HG03457 (cell line): Measurements from ENCODE around the gene PLLP.
"Not testable (repeated sequence)": the region's sequence is repeated elsewhere in the genome, so short reads cannot be mapped to it uniquely, and the experiment has no call there.

Source experiments
- ATAC-seq: cut with Tn5 transposase; IDR thresholded peaks from one replicate; pipeline ENCODE4 v1.9.1; 2021; ENCODE audit warnings: moderate number of reproducible peaks; ENCODE audit not compliant: unreplicated experiment

The PLLP gene

DNA sequence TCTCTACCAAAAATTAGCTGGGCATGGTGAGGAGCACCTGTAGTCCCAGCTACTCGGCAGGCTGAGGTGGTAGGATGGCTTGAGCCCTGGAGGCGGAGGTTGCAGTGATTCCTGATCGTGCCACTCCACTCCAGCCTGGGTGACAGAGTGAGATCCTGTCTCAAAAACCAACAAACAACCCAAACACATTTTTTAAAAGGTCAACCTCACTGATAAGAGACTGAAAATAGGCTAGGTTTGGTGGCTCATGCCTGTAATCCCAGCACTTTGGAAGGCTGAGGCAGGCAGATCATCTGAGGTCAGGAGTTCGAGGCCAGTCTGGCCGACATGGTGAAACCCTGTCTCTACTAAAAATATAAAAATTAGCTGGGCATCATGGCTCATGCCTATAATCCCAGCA, 8.5 kb downstream of the PLLP start:
- not testable (repeated sequence) for ATAC-seq

DNA sequence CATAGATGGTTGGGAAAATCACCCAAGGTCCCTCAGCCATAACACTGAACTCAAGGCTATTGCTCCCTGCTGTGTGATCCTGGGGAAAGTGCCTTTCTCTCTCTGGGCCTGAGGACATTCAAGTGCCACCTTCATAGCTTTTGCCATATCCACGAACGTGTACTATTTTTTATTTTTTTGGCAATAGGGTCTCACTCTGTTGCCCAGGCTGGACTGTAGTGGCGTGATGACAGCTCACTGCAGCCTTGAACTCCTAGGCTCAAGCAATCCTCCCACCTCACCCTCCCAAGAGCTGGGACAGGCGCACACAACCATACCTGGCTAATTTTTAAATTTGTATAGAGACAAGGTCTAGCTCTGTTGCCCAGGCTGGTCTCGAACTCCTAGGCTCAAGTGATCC, 10.6 kb downstream of the PLLP start:
- no peak for ATAC-seq

GRCh38 chr16:57273359-57273758, 11.1 kb downstream of the PLLP start:
- no peak for ATAC-seq

- ATAC-seq, result no peak
Measured at GRCh38 chr16:57271867-57272495, 12.5 kb downstream of the PLLP start.

- ATAC-seq, result no peak
Measured at GRCh38 chr16:57271063-57271345, 13.5 kb downstream of the PLLP start.

DNA sequence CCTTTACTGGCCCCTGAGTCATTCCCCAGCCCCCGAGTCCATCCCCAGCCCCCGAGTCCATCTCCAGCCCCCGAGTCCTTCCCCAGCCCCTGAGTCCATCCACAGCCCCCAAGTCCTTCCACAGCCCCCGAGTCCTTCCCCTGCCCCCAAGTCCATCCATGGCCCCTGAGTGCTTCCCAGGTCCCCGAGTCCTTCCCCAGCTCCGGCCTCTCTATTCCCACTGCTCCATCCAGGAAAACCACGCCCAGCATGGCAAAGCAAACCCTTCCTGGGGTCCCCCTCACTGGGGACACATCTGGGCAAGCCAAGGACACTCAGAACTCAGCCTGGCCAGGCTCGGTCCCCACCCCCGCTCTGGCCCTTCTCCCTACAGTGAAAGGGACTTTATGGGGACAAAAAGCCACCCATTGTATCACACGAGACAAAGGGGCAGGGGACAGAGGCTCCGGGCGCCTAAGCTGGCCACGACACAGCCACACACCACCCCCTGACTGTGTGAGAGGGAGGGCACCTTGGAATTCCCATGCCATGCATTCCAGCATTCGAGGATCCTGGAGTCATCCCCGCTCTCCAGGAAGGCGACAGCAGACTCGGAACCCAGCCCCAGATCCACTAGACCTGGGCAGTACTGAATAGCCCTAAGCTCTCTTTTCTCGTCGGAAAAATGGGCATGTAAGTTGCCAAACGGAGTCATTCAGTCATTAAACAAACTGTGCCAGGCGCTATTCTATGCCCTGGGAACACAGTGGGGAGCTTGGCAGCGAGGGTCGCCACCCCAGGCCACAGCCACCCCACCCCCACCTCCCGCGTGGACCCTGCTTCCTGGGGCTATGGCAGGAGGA, 14.0 kb downstream of the PLLP start:
- ATAC-seq, result no peak

DNA sequence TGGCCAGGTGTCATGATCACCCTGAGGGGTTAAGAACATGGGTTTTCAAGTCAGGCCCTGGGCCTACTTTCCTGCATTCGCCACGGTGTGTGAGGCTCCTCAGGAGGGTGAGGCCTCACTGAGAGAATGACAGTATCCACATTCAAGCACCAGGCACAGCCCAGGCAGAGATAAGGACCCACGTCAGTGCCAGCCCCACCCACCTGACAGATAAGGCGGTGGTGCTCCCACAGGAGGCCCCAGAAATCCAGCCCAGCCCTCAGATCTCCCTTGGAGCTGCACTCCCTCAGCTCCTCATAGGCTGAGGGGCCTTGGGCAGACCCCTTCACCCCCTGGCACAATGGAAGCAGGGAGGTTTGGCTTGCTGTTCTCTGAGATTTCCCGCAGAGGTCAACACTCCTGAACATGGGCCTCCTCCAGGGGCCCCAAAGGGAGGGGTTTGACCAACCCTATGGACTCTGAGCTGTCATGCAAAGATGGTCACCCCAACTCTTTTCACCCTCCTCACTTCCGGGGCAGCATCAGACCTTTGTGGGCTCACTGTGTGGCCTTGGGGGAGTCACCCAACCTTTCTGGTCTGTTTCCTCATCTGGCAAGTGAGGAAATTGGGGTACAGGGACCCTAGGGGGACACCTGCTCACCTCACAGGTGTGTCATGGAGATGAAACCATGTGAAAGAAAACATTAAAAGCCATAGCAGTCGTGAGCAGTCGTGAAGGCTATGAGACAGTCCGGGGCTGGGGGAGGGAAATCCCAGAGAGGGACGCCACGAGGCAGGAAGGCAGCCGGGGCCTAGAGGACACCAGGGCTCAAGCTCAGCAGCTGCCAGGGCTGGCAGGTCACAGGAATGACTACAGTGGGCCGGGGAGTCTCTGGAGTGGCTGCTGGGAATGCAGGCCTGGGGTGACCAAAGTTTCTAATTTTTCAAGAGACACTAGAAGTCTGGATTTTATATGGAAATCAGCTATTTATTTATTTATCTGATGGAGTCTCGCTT, 15.4 kb downstream of the PLLP start:
- ATAC-seq, result no peak

DNA sequence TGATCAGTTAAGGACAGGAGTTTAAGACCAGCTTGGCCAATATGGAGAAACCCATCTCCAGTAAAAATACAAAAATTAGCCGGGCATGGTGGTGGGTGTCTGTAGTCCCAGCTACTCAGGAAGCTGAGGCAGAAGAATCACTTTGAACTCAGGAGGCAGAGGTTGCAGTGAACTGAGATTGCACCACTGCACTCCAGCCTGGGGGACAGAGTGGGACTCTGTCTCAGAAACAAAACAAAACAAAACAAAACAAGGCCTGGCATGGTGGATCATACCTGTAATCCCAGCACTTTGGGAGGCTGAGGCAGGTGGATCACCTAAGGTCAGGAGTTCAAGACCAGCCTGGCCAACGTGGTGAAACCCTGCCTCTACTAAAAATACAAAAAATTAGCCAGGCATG, 17.1 kb downstream of the PLLP start:
- not testable (repeated sequence) for ATAC-seq

DNA sequence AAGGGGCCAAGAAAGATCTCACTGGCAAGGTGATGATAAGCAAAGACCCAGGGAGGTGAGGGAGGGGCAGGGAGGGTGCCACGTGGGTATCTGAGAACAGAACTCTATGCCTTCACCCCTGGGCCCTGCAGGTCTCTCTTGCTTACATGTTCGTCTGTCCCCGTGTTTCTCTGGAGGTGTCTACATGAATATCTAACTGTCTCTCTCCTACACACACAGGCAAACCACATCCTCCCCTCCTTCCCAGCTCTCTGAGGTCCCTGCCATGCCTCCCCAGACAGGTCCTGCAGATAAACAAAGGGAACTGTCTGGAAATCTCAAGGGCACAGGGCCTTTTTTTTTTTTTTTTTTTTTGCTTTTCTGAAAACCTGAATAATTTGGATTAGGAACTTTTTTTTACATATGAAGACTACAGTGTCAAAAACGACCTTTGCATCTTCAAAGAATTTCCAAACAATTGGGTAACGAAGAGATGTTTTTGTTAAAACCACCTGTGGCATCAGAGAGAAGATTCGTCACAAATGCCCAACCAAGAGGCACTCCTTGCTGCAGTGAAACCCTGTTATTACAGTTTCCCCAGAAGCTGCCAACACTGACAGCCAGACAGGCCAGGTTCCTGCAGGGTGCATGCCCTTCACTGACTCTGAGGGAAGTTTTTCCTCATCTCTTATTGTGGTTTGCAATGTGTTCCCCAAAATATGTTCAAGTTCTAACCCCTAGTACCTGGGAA, 17.8 kb downstream of the PLLP start:
- ATAC-seq, result no peak

DNA sequence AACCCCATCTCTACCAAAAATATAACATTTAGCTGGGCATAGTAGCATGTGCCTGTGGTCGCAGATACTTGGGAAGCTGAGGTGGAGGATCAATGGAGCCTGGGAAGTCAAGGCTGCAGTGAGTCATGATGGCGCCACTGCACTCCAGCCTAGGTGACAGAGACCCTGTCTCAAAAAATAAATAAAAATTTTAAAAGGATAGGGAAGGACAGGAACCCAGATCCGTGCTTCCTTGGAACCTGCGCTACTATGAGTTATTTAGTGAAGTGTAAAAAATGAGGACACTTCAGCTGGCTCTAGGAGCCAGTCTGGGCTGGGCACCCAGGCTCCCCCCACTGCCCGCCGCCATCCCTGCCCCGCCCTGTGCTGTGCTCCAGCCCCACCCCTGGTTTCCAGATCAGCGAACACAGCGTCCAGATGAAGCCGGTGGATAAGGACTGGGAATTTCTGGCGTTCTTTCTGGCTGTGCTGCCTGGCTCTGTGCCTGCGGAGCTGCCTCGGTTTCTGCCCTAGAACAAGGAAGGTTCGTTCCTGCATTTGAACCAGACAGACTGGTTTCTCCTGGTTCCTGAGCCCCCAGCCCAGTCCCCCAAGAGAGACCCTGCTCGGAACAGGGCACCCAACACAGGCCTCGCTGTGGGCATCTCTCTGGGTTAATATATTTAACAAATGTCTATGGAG, 18.5 kb downstream of the PLLP start:
- ATAC-seq, result no peak

- ATAC-seq, result no peak
Measured at GRCh38 chr16:57264950-57265371, 19.5 kb downstream of the PLLP start.

DNA sequence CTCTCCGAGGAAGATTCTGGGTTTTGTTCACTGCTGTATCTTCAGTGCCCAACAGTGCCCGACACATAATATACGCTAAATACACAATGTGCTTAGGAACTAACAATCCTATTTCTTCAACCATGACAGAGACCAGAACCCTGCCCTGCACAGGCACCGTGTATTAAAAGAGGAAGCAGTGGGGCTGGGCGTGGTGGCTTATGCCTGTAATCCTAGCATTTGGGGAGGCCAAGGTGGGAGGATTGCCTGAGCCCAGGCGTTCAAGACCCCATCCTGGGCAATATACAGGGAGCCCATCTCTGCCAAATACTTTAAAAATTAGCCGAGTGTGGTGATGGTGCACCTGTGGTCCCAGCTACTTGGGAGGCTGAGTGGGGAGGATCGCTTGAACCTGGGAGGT, 20.1 kb downstream of the PLLP start:
- no peak for ATAC-seq

GRCh38 chr16:57263541-57264351, 20.7 kb downstream of the PLLP start:
- no peak for ATAC-seq

- no peak for ATAC-seq
Measured at GRCh38 chr16:57262841-57263540, 21.5 kb downstream of the PLLP start.

GRCh38 chr16:57261806-57262205, 22.7 kb downstream of the PLLP start:
- no peak for ATAC-seq

GRCh38 chr16:57260294-57260929, 24.1 kb downstream of the PLLP start:
- no peak for ATAC-seq

GRCh38 chr16:57258910-57259475, 25.5 kb downstream of the PLLP start:
- no peak for ATAC-seq
